Measurements from ENCODE around the gene CCDC102A. TPM values are rescaled to one million over a fixed set of nuclear protein-coding genes. Genes with fewer than 3 reads are reported as not detected.

CCDC102A gene
- total and polyA plus RNA-seq, 2 of the 13 experiments (the other 11 are each of a cell fraction or from before 2014, with no cell fraction given), result 2.1 to 2.8 TPM

- TF ChIP-seq ZBTB43 (CRISPR knock-in tag; conservative IDR thresholded peaks at IDR 0.05), result peak; percentile 85
- peak; percentile 66 for TF ChIP-seq ZNF18 (CRISPR knock-in tag; IDR thresholded peaks at IDR 0.05; ENCODE audit: insufficient replicate concordance)
- peak; percentile 99 for TF ChIP-seq KAT8 (CRISPR knock-in tag; IDR thresholded peaks at IDR 0.05)
- TF ChIP-seq ZFP62 (CRISPR knock-in tag; IDR thresholded peaks at IDR 0.05), result no peak
- 0 out of 2 replicates have a peak, but pooled peaks have one; percentile 55 for TF ChIP-seq ZNF790 (CRISPR knock-in tag; IDR thresholded peaks at IDR 0.05; ENCODE audit: borderline replicate concordance)
- TF ChIP-seq ZNF614 (CRISPR knock-in tag; IDR thresholded peaks at IDR 0.05; ENCODE audit: borderline replicate concordance), result peak; percentile 94; the same call in 1 of the 2 replicates
- TF ChIP-seq RBFOX2 (IDR thresholded peaks at IDR 0.05; ENCODE audit: low read depth, low read length), result peak; percentile 98
- no peak for TF ChIP-seq PBX2 (CRISPR knock-in tag; IDR thresholded peaks at IDR 0.05)
- peak; percentile 99 for TF ChIP-seq POLR2AphosphoS5 (IDR thresholded peaks at IDR 0.05; ENCODE audit: low read depth, low read length)
- peak; percentile 97 for TF ChIP-seq CBFB (CRISPR knock-in tag; IDR thresholded peaks at IDR 0.05)
- peak; percentile 96 for TF ChIP-seq ZBTB38 (CRISPR knock-in tag; IDR thresholded peaks at IDR 0.05)
- TF ChIP-seq TGIF2 (CRISPR knock-in tag; IDR thresholded peaks at IDR 0.05), result no peak; the same call in 1 of the 2 replicates
- peak; percentile 43; the same call in 1 of the 2 replicates for TF ChIP-seq ZSCAN25 (CRISPR knock-in tag; IDR thresholded peaks at IDR 0.05)
- peak; percentile 98 for TF ChIP-seq YEATS2 (CRISPR knock-in tag; IDR thresholded peaks at IDR 0.05; ENCODE audit: borderline replicate concordance)
- no peak for TF ChIP-seq IKZF1 (IDR thresholded peaks at IDR 0.05)
- TF ChIP-seq ZMAT3 (CRISPR knock-in tag; conservative IDR thresholded peaks at IDR 0.05), result peak; percentile 94
- TF ChIP-seq ZFP37 (CRISPR knock-in tag; IDR thresholded peaks at IDR 0.05; ENCODE audit: borderline replicate concordance), result peak; percentile 76; the same call in 1 of the 2 replicates
- TF ChIP-seq SMAD1 (CRISPR knock-in tag; IDR thresholded peaks at IDR 0.05; ENCODE audit: borderline replicate concordance, low read depth), result peak; percentile 92; the same call in 1 of the 2 replicates
- TF ChIP-seq ZNF552 (CRISPR knock-in tag; IDR thresholded peaks at IDR 0.05; ENCODE audit: borderline replicate concordance), result peak; percentile 94; the same call in 1 of the 2 replicates
- TF ChIP-seq PHF5A (CRISPR knock-in tag; IDR thresholded peaks at IDR 0.05; ENCODE audit: low read depth, unreplicated experiment), result peak; percentile 92
- TF ChIP-seq ZNF251 (CRISPR knock-in tag; IDR thresholded peaks at IDR 0.05), result no peak
- no peak for TF ChIP-seq ZC3H4 (CRISPR knock-in tag; IDR thresholded peaks at IDR 0.05; ENCODE audit: borderline replicate concordance)
- no peak for TF ChIP-seq RNF219 (CRISPR knock-in tag; IDR thresholded peaks at IDR 0.05)
Observed at GRCh38 chr16:57462209-57462977, 74.0 kb downstream of the CCDC102A start, which contains the start of gene POLR2C (continued).

All from HepG2 (cell line).